Naive B cell (primary cell): Measurements from ENCODE around the gene CCL26. TPM values are rescaled to one million over a fixed set of nuclear protein-coding genes. Genes with fewer than 3 reads are reported as not detected.
"Not testable (repeated sequence)": the region's sequence is repeated elsewhere in the genome, so short reads cannot be mapped to it uniquely, and the experiment has no call there.

ENCODE experiments used
- ATAC-seq, 2 donors: fragments of 150-1000 bp; cut with Tn5 transposase; 2 replicates each; pipeline ENCODE4 v1.10.0; 2021; ENCODE audit warnings: low read depth in 2 of 2, mild to moderate bottlenecking in 2 of 2, moderate library complexity in 2 of 2
- DNase-seq: peaks from one replicate; pipeline ENCODE4 v3.0.0; 2022
- H3K27ac Mint-ChIP-seq, 6 donors: one replicate each; pipeline ENCODE4 v1.8.0; 2020 to 2022; ENCODE audit warnings: mild to moderate bottlenecking in 6 of 6, mixed read lengths in 6 of 6, moderate library complexity in 5 of 6, inconsistent platforms in 2 of 6
- H3K27me3 Mint-ChIP-seq, 3 donors: one replicate each; pipeline ENCODE4 v1.8.0; 2021 to 2022; ENCODE audit warnings: mixed read lengths in 3 of 3, mild to moderate bottlenecking in 1 of 3
- H3K36me3 Mint-ChIP-seq, 2 donors: one replicate each; pipeline ENCODE4 v1.8.0; 2020 to 2022; ENCODE audit warnings: mixed read lengths in 2 of 2, inconsistent platforms in 1 of 2, mild to moderate bottlenecking in 1 of 2
- H3K4me1 Mint-ChIP-seq, 3 donors: one replicate each; pipeline ENCODE4 v1.8.0; 2020 to 2022; ENCODE audit warnings: mixed read lengths in 3 of 3, inconsistent platforms in 1 of 3, mild to moderate bottlenecking in 1 of 3, moderate library complexity in 1 of 3
- H3K4me3 Mint-ChIP-seq, 8 donors: one replicate each; pipeline ENCODE4 v1.8.0; 2020 to 2022; ENCODE audit warnings: mild to moderate bottlenecking in 8 of 8, mixed read lengths in 8 of 8, moderate library complexity in 8 of 8, inconsistent platforms in 2 of 8
- H3K9me3 Mint-ChIP-seq, 7 donors: one replicate each; pipeline ENCODE4 v1.8.0; 2020 to 2022; ENCODE audit warnings: mixed read lengths in 7 of 7, mild to moderate bottlenecking in 5 of 7, inconsistent platforms in 2 of 7, moderate library complexity in 1 of 7
- polyA plus RNA-seq, 6 donors: library from polyadenylated mRNA; unstranded; fragments of 300-500 nt; fragmentation: Illumina TruSeq; gene quantifications; one replicate each; pipeline ENCODE4 v1.2.3, GENCODE V29; 2021; ENCODE audit warnings: low read depth in 6 of 6

Gene CCL26
- polyA plus RNA-seq, 6 donors from 2014 or later = not detected

DNA sequence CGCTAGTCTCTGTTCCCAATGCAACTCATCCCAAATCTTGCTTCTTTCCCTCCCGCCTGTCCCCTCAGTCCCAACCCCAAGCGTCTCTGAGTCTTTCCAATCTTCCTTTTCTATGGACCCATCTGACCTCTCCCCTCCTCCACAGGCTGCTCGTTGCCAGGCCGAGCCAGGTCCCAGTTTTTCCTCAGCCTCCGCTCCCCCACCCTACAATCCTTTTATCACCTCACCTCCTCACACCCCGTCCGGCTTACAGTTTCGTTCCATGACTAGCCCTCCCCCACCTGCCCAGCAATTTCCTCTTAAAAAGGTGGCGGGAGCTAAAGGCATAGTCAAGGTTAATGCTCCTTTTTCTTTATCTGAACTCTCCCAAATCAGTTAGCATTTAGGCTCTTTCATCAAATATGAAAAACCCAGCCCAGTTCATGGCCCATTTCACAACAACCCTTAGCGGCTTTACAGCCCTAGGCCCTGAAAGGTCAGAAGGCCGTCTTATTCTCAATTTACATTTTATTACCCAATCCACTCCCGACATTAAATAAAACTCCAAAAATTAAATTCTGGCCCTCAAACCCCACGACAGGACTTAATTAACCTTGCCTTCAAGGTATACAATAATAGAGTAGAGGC is 8.7 kb upstream of the CCL26 start:
- not testable (repeated sequence) for H3K9me3 Mint-ChIP-seq, H3K4me1 Mint-ChIP-seq, H3K27ac Mint-ChIP-seq, H3K36me3 Mint-ChIP-seq, ATAC-seq, DNase-seq
- Mint-ChIP-seq H3K27me3 (peaks cover 0 to 40% (median 37%) of the 10 kb centered on the region in 3 donors), H3K4me3 (peak overlapping the region in 1 of 8 donors; percentile 57)

DNA sequence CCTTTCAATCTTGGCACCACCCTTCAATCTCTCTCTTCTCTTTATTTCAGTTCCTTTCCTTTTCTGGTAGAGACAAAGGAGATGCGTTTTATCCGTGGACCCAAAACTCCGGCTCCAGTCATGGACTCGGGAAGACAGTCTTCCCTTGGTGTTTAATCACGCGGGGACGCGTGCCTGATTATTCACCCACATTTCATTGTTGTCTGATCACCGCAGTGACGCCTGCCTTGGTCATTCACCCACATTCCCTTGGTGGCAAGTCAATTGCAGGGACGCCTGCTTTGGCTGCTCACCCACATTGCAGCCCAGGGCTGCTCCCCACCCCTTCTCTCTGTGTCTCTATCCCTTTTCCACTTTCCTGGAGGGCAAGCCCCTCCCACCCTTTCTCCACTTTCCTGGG is 7.5 kb upstream of the CCL26 start:
- H3K9me3 Mint-ChIP-seq, H3K4me1 Mint-ChIP-seq, H3K4me3 Mint-ChIP-seq, ATAC-seq, H3K36me3 Mint-ChIP-seq, DNase-seq: not testable (repeated sequence)
- H3K27ac Mint-ChIP-seq = peak overlapping the region in 1 of 6 donors; percentile 69
- peaks cover 0 to 40% (median 37%) of the 10 kb centered on the region in 3 donors for H3K27me3 Mint-ChIP-seq

DNA sequence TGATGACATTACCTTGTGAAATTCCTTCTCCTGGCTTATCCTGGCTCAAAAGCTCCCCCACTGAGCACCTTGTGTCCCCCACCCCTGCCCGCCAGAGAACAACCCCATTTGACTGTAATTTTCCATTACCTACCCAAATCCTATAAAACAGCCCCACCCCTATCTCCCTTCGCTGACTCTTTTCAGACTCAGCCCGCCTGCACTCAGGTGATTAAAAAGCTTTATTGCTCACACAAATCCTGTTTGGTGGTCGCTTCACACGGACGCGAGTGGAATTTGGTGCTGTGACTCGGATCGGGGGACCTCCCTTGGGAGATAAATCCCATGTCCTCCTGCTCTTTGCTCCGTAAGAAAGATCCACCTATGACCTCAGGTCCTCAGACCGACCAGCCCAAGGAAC is 7.0 kb upstream of the CCL26 start:
- not testable (repeated sequence) for ATAC-seq, H3K4me1 Mint-ChIP-seq, H3K27ac Mint-ChIP-seq, DNase-seq, H3K36me3 Mint-ChIP-seq, H3K4me3 Mint-ChIP-seq, H3K9me3 Mint-ChIP-seq
- H3K27me3 Mint-ChIP-seq = peaks cover 0 to 40% (median 37%) of the 10 kb centered on the region in 3 donors

DNA sequence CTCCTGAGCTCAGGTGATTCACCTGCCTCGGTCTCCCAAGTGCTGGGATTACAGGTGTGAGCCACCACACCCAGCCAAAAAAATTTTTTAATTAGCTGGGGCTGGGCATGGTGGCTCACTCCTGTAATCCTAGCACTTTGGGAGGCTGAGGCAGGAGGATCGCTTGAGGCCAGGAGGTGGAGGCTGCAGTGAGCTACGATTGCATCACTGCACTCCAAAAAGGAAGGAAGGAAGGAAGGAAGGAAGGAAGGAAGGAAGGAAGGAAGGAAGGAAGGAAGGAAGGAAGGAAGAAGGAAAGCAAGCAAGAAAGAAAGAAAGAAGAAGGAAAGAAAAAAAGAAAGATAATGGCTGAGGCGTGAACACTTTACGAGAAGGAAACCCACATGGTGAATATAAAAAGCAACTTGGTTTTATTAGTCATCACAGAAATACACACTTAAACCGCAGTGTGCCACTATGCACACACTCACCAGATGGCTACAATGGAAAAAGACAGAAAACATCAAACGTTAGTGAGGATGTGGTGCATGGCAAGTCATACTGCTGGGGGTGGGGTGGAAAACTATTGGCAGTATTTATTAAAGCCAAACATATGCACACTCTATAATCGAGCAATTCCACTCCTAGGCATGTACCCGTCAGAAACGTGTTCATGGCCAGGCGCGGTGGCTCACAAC is 4.4 kb upstream of the CCL26 start:
- Mint-ChIP-seq H3K27ac (peak overlapping the region in 2 of 6 donors; percentile 65 to 78), H3K4me3 (no peak overlapping the region), H3K36me3 (no peaks in the 10 kb centered on the region), H3K27me3 (peaks cover 0 to 22% (median 20%) of the 10 kb centered on the region in 3 donors), H3K4me1 (peaks cover 5 to 9% (median 7%) of the 10 kb centered on the region in 3 donors), H3K9me3 (peaks cover 0 to 2% (median 0%) of the 10 kb centered on the region in 7 donors)
- DNase-seq = no peak
- peak in 1 of 2 donors; percentile 27 for ATAC-seq

DNA sequence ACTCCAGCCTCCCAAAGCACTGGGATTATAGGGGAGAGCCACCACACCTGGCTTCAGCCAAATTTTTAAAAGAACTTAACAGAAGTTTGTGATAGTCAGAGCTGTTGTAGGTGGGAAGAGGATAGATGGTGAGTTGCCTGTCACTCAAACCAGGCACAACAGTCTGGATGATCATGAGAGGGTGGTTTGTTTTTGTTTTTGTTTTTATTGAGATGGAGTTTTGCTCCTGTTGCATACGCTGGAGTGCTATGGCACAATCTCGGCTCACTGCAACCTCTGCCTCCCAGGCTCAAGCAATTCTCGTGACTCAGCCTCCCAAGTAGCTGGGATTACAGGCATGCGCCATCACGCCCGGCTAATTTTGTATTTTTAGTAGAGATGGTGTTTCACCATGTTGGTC is 1.9 kb upstream of the CCL26 start:
- H3K27ac Mint-ChIP-seq = peak overlapping the region in 1 of 6 donors; percentile 52
- not testable (repeated sequence) for H3K4me3 Mint-ChIP-seq

DNA sequence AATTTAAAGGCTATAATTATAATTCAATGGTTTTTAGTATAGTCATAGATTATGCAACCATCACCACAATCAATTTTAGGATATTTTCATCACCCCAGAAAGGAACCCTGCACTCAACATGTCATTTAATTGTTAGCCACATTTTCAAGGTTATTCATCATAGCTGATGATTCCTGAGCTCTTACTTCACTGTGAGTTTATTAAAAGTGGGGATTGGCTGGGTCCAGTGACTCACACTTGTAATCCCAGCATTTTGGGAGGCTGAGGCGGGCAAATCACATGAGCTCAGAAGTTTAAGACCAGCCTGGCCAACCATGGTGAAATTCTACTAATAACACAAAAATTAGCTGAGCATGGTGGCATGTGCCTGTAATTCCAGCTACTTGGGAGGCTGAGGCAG is 787 bp downstream of the CCL26 start:
- H3K4me3 Mint-ChIP-seq = no peak overlapping the region
- ATAC-seq (no peak), DNase-seq (no peak)
- H3K27ac Mint-ChIP-seq = peak overlapping the region in 1 of 6 donors; percentile 17
- no peaks in the 10 kb centered on the region for H3K27me3 Mint-ChIP-seq
- no peaks in the 10 kb centered on the region for H3K36me3 Mint-ChIP-seq
- H3K9me3 Mint-ChIP-seq = no peaks in the 10 kb centered on the region
- peaks cover under 1 to 3% (median 2%) of the 10 kb centered on the region in 3 donors for H3K4me1 Mint-ChIP-seq

More for the DNA sequence above, 1.9 kb upstream of the CCL26 start:
- not testable (repeated sequence) for H3K27me3 Mint-ChIP-seq, H3K9me3 Mint-ChIP-seq, ATAC-seq, H3K4me1 Mint-ChIP-seq, H3K36me3 Mint-ChIP-seq, DNase-seq

DNA sequence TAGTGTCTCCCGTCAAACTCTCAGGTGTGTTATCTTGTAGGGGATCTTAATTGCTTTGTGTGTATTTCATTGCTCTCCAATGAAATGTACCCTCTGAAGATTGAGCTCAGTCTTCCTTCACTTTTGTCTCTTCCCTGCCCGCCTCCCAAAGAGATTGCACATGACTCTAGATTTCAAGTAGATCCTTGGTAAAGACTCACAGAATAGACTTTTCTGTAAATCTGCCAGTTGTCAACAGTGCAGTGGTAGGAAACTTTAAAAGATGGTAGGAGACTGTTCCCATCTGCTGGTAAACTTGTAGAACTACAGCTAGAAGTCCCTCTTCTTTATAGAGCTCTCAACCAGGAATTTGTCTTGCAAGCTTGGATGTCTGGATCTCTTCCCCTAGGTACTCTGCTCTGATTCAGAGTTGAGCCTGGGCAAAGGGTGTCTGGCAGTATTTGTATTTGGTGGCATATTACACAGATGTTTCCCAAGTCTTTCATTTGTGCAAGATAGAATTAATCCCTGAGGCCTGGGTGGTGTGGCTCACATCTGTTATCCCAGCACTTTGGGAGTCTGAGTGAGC is 9.6 kb downstream of the CCL26 start:
- no peaks in the 10 kb centered on the region for H3K36me3 Mint-ChIP-seq
- no peak overlapping the region for H3K4me3 Mint-ChIP-seq
- H3K9me3 Mint-ChIP-seq = no peaks in the 10 kb centered on the region
- ATAC-seq (peak; percentile 78 to 88), DNase-seq (peak; percentile 40)
- no peaks in the 10 kb centered on the region for H3K27me3 Mint-ChIP-seq
- peaks cover 5 to 7% (median 6%) of the 10 kb centered on the region in 3 donors for H3K4me1 Mint-ChIP-seq
- H3K27ac Mint-ChIP-seq = no peak overlapping the region

DNA sequence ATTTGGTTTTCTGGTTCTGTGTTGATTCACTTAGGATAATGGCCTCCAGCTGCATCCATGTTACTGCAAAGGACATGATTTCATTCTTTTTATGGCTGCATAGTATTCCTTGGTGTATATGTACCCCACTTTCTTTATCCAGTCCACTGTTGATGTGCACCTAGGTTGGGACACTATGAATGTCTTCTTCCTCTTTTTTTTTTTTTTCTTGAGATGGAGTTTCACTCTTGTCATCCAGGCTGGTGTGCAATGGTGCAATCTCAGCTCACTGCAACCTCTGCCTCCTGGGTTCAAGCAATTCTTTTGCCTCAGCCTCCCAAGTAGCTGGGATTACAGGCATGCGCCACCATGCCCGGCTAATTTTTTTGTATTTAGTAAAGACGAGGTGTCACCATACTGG is 10.2 kb downstream of the CCL26 start:
- not testable (repeated sequence) for H3K9me3 Mint-ChIP-seq, DNase-seq, H3K4me1 Mint-ChIP-seq, H3K27ac Mint-ChIP-seq, H3K4me3 Mint-ChIP-seq, H3K36me3 Mint-ChIP-seq, H3K27me3 Mint-ChIP-seq
- peak in 1 of 2 donors; percentile 56 for ATAC-seq

DNA sequence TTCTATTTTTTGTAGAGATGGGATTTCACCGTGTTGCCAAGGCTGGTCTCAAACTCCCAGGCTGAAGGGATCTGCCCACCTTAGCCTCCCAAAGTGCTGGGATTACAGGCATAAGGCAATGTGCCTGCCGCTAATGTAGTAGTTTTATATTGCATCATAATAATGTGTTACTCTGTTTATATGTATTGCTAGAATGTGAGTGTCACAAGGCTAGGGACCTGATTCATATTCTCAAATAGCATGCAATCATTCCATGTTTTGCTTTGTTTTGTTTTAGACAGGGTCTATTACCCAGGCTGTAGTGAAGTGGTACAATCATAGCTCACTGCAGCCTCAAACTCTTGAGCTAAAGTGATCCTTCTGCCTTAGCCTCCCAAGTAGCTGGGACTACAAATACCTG is 13.5 kb downstream of the CCL26 start:
- Mint-ChIP-seq H3K27ac (no peak overlapping the region), H3K4me3 (peak overlapping the region in 1 of 8 donors; percentile 18), H3K36me3 (no peaks in the 10 kb centered on the region), H3K4me1 (peaks cover 5 to 7% (median 6%) of the 10 kb centered on the region in 3 donors), H3K27me3 (no peaks in the 10 kb centered on the region), H3K9me3 (no peaks in the 10 kb centered on the region)
- ATAC-seq = no peak
- no peak for DNase-seq

DNA sequence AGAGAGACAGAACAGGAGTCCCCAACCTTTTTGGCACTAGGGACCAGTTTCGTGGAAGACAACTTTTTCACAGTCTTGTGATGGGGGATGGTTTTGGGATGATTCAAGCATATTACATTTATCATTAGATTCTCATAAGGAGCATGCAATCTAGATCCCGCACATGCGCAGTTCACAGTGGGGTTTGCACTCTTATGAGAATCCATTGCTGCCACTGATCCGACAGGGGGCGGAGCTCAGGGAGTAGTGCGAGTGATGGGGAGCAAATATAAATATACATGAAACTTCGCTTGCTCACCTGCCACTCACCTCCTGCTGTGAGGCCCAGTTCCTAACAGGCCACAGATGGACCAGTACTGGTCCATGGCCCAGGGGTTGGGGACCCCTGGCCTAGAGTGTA is 14.2 kb downstream of the CCL26 start:
- H3K36me3 Mint-ChIP-seq = no peaks in the 10 kb centered on the region
- H3K9me3 Mint-ChIP-seq = no peaks in the 10 kb centered on the region
- H3K27ac Mint-ChIP-seq = peak overlapping the region in 1 of 6 donors; percentile 62
- no peak overlapping the region for H3K4me3 Mint-ChIP-seq
- no peaks in the 10 kb centered on the region for H3K27me3 Mint-ChIP-seq
- peaks cover 5 to 7% (median 6%) of the 10 kb centered on the region in 3 donors for H3K4me1 Mint-ChIP-seq
- ATAC-seq (no peak), DNase-seq (no peak)

DNA sequence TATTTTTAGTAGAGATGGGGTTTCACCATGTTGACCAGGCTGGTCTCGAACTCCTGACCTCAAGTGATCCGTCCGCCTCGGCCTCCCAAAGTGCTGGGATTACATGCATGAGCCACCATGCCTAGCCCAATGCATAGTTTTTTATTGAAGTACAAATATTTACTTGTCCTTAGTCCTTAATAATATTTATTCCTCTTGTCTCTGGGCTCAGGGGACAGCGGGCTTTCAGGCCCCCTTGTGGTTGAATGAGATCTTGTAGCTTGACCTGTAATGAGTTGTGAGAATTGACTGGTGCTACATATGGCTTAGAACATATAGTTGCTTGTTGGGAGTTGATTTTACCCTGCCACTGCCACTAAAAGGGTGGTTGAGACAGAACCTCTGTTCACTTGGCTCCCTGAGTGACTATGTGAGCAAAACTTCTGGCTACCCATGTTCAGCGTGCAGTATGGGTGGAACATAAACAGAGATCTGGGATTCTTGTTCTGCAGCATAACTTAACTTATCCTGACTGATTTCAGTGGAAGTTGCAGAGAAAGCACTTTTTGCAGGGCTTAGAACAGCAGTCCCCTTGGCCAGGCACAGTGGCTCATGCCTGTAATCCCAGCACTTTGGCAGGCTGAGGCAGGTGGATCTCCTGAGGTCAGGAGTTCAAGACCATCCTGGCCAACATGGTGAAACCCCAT is 14.9 kb downstream of the CCL26 start:
- H3K27ac Mint-ChIP-seq = peak overlapping the region in 1 of 6 donors; percentile 29
- no peaks in the 10 kb centered on the region for H3K9me3 Mint-ChIP-seq
- no peaks in the 10 kb centered on the region for H3K27me3 Mint-ChIP-seq
- DNase-seq (no peak), ATAC-seq (peak; percentile 33 to 38)
- H3K36me3 Mint-ChIP-seq = no peaks in the 10 kb centered on the region
- H3K4me1 Mint-ChIP-seq = peaks cover under 1 to 3% (median 2%) of the 10 kb centered on the region in 3 donors
- no peak overlapping the region for H3K4me3 Mint-ChIP-seq

DNA sequence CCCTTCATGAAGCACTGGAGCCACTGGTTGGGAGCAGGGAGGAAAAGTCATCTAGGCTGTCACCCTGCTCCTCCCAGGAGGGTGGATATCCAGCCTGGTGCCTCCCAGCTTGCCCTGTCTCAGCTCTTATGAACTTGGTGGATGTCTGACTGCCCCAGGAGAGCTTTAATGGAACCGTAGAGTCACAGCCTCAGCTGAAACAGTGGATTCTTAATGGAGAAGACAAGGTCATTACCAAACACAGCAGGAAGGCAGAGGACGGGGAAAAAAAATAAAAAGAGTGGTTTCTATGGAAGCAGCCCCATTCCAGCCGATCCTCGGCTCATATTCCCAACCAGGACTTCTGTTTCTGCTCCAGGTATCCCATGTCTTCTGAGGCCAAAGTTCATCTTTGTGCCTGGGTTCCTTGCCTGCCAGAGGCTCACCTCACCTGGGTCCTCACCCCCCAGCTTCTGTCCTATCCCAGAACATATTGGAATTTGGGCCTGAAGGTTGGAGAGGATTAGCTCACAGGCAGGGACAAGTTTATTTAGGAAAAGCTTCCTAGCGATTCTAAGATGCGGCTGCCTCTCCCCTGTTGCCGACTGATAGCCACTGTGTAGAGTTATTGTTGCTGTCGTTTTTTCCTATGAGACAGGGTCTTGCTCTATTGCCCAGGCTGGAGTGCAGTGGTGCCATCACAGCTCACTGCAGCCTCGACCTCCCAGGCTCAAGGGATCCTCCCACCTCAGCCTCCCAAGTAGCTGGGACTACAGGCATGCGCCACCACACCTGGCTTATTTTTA is 15.6 kb downstream of the CCL26 start:
- no peak overlapping the region for H3K27ac Mint-ChIP-seq
- DNase-seq (no peak), ATAC-seq (no peak)
- H3K9me3 Mint-ChIP-seq = no peaks in the 10 kb centered on the region
- H3K4me3 Mint-ChIP-seq = no peak overlapping the region
- no peaks in the 10 kb centered on the region for H3K27me3 Mint-ChIP-seq
- no peaks in the 10 kb centered on the region for H3K4me1 Mint-ChIP-seq
- no peaks in the 10 kb centered on the region for H3K36me3 Mint-ChIP-seq

DNA sequence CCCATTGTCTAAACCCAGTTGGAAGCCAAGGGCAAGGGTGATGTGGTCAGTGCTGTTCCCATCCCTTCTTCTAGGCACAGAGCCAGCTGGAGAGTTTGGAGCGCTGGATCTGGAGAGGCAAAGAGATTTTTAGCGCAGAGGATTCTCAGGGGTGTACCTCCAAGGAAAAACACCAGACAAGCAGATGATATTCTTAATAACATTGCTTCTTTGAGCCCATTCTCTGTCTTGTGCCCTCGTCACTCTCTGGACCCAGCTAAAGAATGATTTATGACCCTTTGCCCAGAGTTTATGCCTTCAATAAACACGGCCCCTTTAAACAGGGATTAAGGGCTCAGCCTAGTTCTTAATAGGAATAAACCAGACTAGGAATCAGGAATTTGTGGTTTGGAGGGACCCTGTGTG is 28.6 kb downstream of the CCL26 start:
- Mint-ChIP-seq H3K27me3 (no peaks in the 10 kb centered on the region), H3K36me3 (no peaks in the 10 kb centered on the region), H3K9me3 (no peaks in the 10 kb centered on the region), H3K27ac (peak overlapping the region in 1 of 6 donors; percentile 81), H3K4me1 (peaks cover 19 to 27% (median 22%) of the 10 kb centered on the region in 3 donors), H3K4me3 (peak overlapping the region in 1 of 8 donors; percentile 12)
- no peak for DNase-seq
- ATAC-seq = no peak
